Measurements from ENCODE around the gene TTC16.
A peak's percentile ranks its signal among the peaks of the same experiment; 100 is the strongest.

The TTC16 gene, protein sequence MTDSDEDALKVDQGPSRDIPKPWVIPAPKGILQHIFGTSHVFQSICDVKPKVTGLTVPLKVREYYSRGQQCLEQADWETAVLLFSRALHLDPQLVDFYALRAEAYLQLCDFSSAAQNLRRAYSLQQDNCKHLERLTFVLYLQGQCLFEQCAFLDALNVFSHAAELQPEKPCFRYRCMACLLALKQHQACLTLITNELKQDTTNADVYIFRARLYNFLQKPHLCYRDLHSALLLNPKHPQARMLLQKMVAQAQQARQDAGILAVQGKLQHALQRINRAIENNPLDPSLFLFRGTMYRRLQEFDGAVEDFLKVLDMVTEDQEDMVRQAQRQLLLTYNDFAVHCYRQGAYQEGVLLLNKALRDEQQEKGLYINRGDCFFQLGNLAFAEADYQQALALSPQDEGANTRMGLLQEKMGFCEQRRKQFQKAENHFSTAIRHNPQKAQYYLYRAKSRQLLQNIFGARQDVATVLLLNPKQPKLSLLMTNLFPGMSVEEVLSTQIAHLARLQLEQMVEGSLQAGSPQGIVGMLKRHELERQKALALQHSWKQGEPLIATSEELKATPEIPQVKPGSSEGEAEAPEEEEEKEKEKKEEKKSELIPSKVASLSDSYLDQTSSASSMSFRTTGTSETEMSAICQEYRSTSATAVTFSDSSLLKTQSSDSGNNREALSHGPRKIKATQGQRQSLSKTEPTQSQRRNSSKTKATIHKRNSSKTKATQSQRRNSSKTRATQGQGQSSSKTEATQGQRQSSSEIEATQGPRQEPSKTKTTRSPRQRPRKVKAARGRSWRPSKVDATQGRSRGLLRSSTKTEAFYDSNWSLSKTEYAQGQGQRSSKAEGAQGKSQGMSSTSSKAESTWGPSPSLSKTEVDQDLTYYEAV

DNA sequence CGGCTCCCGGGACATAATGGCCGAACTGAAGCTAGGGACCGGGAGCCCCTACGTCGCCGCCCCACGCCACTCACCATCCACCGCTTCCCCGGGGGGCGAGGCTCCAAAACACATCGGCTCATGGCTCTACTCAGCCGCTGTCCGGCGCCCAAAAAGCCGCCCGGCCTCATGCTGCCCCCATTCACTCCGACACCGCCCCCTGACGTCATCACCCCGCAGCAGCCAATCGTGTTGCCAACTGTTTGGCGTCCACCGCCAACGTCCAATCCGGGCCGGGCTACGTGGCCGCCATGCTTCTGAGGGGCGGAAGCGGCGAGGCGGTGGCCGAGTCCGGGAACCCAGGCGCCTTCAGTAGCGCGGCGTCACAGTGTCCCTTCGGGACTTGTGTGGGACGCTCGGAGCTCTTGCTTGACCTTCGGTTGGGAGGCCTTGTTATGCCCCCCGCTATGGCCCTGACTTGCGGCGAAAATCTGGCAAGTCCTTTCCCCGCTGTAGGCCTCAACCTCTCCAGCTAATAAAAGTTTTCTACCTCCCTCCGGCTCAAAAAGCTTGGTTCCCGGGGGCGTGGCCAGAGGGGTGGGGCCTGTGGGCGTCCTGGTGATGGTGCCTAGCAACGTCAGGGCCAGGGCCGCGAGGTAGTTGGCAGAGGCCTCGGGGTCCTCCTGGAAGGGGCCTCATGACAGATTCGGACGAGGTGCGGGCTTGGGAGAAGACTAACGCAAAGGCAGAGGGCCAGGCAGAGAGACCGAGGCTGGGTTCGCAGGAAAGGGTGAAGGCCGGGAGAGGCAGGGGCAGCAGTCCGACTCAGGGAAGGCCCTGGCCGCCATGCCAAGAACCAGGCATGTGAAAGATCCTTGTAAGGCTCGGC is at the start of gene TTC16, which contains the start of gene PTRH1:
TTC16 (plus strand) TSS at position 610 of the 868 bp plus-strand sequence; CDS start at position 677, 67 bp downstream.
PTRH1 (minus strand) TSS at position 194 of the 868 bp plus-strand sequence; CDS start at position 170, 24 bp downstream.
- peak; percentile 93 for DNase-seq

DNA sequence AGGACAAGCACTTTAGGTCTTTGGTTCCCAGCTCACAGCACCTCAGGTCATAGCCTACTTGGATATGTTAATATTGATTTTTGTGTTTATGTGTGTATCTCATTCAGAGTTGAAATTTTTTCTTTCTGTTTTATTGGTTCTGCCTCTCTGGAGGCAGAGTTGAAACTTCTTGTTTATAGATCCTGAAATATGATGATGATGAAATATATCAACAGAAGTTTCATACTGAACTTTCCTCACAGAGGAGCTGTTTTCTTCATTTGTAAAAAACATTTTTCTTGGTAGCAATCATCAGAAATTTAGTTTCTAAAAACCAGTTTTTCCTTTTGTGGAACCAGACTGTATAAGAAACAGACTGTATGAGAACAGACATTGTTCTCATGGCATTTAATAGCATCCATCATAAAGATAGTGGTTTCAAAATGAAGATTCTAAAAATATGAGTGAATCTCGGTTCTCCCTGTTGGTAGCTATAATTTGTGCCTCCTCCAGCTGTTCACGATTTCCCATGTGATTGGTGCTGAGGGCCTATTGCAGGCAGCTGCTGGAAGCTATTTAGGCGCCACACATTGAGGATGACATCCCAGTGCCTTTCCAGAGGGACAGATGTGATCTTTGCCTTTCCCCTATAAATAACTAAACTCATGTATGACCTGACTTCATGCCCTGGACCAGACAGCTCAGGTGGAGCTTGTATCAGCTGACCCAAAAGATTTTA is 48.6 kb upstream of the TTC16 start:
- DNase-seq: no peak

DNA sequence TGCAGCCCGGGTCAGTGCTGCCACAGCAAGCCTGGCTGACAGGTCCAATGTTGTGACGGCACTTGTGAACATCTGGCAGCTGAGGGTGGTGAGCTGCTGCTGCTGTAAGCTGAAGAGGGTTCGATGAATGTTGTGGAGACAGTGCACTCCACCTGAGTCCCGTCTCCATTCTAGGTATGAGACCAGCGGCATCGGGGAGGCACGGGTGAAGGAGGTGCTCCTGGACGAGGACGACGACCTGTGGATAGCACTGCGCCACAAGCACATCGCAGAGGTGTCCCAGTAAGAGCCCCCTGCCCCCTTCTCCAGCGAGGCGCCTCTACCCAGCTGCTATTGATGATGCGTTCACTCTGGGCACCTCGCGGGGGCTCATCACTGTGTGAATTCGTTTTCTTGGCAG is 48.0 kb upstream of the TTC16 start:
- DNase-seq: no peak

DNA sequence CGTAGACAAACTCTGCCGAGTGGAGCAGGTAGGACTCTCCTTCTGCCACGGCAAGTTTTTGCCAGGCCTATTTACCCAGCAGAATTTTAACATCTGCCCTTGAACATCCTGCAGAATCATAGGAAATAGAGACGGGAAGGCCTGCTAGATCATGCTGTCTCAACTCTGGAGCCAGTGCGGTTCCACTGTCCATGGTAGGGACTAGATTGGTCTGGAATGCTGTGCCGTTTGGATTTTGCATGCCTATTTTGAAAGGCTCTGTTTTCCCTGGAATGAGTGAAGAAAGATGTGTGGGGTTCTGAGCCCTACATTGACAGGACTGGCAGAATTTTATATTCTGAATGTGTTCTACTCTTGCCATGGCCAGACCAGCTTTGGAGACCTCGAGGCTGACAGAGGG is 42.6 kb upstream of the TTC16 start:
- DNase-seq: no peak

DNA sequence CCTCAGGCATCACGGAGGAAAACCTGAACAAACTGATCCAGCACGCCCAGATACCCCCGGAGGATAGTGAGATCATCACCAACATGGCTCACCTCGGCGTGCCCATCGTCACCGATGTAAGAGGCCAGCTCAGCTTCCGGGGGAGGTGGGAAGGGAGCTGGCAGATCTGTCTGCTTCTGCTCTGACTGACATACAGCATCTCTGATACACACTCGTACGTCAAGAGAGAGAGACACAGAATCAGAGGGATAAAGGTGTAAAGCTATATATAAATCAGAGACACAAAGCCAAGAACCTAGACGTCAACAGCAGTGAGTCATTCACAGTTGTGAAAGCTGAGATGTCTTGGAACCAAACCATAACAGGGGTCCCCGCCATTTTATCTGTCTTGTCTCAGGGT is 39.2 kb upstream of the TTC16 start:
- no peak for DNase-seq

DNA sequence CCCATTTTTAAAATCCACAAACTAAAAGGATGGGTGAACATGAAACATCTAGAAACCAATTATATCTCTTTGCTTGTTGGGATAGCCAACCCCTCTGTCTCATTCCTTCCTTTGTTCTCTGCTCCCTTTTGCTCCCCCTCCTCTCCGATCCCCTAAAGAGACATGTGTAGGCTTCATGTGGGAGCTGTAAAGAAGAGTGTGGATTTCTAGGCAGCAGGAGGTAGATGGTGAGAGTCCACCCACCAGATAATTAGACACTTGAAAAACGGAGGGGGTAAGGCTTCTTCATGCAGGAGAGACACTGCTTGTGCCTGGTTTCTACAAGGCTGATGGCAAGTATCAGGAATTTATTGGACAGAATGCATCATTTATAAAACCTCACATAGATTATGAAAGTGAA is 36.4 kb upstream of the TTC16 start:
- DNase-seq: no peak

DNA sequence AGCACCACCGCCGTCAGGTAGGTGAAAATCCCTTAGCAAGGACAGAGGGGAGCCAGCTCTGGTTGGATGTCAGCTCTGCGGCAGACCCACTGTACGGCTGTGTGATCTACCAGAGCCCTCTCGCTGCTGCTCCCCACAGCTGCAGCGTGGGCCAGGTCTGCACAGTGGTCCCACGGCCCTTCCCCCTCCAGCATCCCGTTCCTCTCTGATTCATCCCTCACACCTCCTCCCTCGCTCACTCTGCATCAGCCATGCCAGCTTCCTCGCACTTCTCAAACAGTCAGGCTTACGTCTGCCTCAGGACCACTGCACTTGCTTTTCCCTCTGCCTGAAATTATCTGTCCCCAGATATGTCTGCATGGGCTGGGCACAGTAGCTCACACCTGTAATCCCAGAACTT is 35.7 kb upstream of the TTC16 start:
- DNase-seq: no peak

DNA sequence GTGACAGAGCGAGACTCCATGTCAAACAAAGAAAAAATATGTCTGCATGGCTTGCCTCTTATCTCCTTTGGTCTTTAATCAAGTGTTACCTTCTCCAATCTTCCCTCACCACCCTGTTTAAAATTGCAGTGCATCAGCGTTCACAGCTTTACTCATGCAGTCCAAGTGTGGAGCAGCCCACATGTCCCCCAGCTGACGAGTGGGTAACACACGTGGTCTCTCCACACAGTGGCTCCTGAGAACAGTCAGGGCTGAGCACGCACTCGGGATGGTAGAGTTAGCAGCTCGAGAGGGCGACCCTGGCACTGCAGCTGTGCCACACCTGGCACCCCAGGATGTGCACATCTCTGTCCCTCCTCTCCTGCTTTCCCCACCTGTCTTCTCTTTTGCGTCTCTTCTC is 35.0 kb upstream of the TTC16 start:
- DNase-seq: no peak

DNA sequence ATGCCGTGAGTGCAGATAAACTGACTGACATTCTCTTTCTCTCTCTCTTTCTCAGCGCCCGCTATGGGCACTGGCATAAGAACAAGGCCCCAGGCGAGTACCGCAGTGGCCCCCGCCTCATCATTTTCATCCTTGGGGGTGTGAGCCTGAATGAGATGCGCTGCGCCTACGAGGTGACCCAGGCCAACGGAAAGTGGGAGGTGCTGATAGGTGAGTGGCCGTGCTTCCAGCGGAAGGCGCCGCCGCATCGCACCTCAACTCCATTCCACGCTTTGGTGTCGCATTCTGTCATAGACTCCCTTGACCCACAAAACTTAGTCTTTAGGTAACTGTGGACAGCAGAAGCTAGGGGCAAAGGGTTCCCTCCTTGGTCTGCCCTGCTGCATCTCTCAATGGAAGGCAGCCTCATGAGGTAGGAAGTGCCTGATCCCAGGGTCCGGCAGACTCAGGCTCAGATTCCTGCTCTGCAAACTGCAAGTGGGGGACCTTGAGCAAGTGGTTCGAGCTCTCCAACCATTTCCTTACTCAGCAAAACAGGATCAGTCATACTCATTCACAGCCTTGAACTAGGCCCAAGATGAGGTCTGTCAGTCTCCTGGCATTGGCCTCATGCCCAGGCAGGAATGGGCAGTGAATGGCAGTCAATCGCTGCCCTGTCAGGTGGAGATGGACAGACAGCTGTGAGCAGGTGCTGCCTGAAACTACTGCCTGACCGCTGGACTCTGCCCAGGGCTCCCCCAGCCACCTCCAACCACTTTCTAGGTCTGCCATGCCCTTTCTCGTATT is 33.3 kb upstream of the TTC16 start:
- DNase-seq: no peak

DNA sequence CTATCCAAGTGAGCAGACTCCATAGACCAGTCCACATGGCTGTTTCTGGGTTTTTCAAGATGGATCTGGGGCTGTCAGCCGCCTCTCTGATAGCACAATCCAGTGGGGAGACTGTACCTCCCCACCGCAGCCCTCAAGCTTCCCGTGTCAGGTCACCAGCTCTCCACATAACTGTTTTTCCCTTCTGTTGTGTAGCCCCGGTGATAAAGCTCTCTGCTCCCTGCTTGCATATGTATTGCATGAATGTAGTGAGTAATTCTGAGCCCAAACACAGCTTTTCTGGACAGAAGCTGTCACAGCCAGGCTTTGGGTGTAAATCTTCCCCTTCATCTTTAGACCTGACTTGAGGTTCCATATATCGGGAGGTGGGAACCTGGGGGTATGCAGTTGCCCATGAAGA is 32.2 kb upstream of the TTC16 start:
- no peak for DNase-seq

DNA sequence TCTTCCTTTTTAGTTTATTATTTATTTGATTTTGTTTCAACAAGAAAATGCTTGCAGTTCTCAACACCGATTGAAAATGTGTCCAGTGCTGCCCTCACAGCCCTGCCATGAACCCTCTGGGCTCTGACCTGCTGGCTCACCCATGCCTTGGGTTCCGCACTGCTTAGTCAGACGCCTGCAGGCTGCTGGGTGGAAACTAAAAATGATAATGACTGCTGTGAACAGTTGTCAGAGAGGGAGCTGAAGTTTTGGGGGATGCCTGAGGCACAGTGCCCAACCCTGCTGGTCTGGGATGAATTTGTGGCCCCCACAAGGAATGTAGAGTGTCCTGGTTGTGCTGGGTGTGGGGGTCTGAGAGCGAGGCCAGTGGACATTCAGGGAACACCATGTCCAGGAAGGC is 31.3 kb upstream of the TTC16 start:
- no peak for DNase-seq

DNA sequence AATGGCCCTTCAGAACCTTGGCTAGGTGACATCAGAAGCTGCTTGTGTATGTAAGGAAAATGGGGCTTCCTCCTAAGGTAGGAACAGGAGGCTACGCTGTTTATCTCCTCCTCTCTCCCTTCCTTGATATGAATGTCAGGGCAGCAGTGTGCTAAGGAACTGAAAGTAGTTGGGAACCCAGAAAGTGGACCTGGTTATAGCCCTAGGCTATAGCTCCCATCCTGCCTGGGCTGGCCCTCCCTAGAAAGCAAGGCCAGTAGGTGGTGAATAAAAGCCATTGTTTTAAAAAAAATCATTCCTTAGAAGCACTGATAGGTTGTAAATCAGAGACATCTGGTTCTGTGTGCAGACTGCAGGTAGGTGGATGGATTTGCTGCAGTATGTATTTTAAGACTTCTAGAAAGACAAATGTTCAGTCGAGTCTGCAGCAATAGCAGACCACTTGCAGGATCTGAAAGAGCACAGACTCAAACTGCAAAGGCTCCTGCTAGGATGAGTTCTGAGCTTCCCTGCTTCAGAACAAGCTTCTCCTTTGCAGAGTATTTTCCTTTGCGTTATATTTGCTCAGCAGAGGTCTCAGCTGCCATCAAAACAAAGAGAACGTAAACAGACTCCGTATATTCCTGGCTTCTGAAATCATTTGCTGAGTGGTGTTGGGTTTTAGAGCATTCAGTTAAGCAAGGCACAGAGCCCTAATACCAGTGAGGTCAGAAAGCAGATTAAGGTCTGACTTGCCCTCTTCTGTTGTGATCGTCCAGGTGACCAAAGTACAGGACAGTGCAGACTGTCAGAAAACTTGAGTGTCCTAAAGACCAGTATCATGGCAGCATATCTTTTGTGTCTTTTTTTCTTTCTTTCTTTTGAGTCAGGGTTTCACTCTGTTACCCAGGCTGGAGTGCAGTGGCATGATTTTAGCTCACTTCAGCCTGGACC is 29.2 kb upstream of the TTC16 start:
- DNase-seq: no peak

DNA sequence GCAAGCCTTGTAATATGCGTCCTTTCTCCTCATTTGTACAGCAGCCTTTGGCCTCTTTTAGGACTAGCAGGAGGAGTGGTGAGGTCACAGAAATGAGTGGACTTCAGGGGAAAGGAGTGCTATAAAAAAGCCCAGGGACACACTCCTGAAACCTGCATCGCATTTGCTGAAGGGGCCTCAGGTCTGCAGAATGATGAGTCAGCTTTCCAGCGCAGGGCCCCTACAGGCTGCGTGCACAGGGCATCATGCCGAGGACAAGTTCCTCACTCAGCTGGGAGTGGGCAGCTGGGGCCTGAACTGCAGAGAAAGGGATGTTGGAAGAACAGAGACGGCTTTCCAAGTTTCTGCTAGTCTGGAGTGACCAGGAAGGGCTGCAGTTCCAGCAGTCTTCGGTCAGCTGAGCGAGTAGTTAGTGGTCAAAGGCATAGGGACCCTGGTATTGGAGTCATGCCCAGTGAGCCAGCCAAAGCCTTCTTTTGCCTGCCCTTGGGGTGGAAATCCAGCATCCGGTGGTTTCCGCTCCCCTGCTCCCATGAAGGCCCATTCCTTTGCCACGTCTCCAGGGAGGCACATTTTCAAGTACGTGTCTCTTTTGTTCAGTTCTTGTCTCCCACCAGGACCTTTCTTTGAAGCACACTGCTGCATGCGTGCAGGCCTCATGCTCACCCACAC is 26.4 kb upstream of the TTC16 start:
- DNase-seq: no peak

DNA sequence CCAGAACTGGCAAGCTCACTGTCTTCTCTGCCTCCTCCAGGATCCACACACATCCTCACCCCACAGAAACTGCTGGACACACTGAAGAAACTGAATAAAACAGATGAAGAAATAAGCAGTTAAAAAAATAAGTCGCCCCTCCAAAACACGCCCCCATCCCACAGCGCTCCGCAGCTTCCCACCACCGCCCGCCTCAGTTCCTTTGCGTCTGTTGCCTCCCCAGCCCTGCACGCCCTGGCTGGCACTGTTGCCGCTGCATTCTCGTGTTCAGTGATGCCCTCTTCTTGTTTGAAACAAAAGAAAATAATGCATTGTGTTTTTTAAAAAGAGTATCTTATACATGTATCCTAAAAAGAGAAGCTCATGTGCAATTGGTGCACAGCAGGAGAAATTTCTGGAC is 25.1 kb upstream of the TTC16 start:
- DNase-seq: no peak

DNA sequence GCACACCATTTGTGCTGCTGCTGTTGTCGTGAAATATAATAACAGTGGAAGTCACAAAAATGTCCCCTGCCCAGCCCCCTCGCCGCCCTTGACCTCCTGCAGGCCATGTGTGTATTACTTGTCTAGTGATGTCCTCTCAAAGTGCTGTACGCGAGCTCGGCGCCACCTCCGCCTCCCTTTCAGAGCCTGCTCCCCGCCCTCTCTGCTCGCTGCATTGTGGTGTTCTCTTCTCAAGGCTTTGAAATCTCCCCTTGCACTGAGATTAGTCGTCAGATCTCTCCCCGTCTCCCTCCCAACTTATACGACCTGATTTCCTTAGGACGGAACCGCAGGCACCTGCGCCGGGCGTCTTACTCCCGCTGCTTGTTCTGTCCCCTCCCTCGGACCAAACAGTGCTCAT is 23.8 kb upstream of the TTC16 start:
- no peak for DNase-seq

DNA sequence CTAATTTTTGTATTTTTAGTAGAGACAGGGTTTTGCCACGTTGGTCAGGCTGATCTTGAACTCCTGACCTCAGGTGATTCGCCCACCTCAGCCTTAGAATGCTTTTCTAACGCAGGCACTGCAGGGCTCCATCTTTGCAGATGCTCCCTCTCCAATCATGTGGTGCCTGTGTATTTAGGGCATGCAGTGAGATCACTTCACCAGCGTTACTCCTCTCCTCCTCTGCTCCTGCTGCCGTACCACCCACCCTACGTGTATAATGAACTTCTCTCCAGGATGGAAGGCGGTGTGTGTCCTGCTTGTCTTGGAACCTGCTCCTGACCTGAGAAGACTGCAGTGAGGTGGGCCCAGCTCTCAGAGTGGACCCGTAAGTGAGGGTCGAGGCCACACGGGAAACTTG is 22.7 kb upstream of the TTC16 start:
- no peak for DNase-seq

DNA sequence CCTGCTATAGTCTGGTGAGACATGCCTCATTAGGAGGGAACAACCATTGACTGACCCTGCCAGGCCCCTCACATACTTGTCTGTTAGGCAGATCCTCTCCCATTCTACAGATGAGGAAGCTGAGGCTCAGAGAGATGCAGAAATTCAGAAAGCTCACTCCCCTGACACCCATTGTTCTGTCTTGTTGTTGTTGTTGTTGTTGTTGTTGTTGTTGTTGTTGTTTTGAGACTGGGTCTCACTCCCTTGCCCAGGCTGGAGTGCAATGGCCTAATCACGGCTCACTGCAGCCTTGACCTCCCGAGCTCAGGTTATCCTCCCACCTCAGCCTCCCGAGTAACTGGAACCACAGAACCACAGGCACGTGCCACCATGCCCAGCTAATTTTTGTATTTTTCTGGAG is 22.2 kb upstream of the TTC16 start:
- no peak for DNase-seq

DNA sequence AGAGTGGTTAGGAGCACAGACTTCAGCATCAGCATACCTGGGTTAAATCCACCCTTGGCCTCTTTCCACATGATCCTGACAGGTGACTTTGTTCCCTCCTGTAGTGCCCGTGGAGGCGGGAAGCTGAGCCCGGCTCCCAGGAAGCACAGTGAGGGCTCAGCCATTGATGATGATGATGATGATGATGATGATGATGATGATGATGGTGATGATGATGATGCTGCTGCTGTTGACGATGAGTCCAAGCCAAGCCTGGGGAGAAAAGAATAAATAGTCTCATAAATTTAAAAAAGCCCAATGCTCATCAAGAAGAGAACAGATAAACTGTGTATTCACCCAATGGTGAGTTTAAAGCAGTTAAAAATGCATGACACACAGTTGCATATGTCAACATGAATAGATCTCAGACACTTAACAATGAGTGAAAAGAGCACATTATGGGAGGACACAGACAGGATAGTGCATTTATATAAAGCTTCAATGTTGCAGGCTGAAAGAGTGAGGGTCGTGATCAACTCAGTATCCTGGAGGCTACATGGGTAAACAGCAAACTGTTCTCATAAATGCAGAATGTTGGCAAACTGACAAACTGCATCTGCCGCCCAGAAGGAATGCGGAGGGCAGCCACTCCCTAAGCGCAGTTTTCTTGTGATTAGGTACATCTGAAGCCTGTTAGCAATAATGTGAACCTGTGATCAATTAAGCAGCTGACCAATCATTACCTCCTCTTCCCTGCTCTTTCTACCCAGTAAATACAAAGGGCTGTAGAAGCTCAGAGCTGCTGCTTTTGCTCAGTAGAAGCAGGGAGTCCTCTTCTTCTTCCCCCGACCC is 20.8 kb upstream of the TTC16 start:
- no peak for DNase-seq

DNA sequence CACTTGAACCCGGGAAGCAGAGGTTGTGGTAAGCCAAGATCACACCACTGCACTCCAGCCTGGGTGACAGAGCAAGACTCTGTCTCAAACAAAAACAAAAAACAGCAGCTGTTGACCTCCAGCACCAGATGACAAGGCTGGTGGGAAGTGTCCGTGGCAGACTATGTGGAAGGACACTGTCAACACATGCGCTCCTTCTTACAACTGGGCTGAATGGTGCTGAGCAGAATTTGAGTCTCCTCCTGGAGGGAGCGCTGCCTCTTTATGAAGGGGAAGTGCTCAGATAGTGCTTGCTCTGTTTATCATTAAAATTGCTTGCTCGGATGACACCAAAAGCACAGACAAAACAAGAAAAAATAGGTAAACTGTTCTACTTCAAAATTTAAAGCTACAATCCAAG is 18.3 kb upstream of the TTC16 start:
- DNase-seq: no peak
